Activated T-cell treated with anti-CD3 and anti-CD28 coated beads for 4 hours (primary cell): ENCODE measurements around the gene NEO1.
A peak's percentile ranks its signal among the peaks of the same experiment; 100 is the strongest.

Experiments
- DNase-seq: peaks from one replicate; pipeline ENCODE4 v3.0.0-alpha.2; 2020

Gene NEO1

GRCh38 chr15:73051807-73052652, at the start of gene NEO1:
Gene NEO1 (plus strand): TSS chr15:73052463. CDS start chr15:73052676, 213 bp downstream.
- peak; percentile 59 for DNase-seq

GRCh38 chr15:73004462-73004861, 47.8 kb upstream of the NEO1 start:
- no peak for DNase-seq

GRCh38 chr15:73005032-73005431, 47.2 kb upstream of the NEO1 start:
- no peak for DNase-seq

GRCh38 chr15:73005446-73005845, 46.8 kb upstream of the NEO1 start:
- DNase-seq, result no peak

GRCh38 chr15:73006523-73006922, 45.7 kb upstream of the NEO1 start:
- no peak for DNase-seq

GRCh38 chr15:73009066-73010056, 42.9 kb upstream of the NEO1 start:
- DNase-seq, result no peak

- no peak for DNase-seq
Observed at GRCh38 chr15:73010154-73011152, 41.8 kb upstream of the NEO1 start.

- no peak for DNase-seq
Observed at GRCh38 chr15:73014904-73015303, 37.4 kb upstream of the NEO1 start.

- DNase-seq, result no peak
Observed at GRCh38 chr15:73015493-73015892, 36.8 kb upstream of the NEO1 start.

- DNase-seq, result no peak
Observed at GRCh38 chr15:73017987-73018386, 34.3 kb upstream of the NEO1 start.

GRCh38 chr15:73019154-73019553, 33.1 kb upstream of the NEO1 start:
- DNase-seq, result no peak

- no peak for DNase-seq
Observed at GRCh38 chr15:73019601-73020146, 32.6 kb upstream of the NEO1 start.

GRCh38 chr15:73021139-73021621, 31.1 kb upstream of the NEO1 start:
- DNase-seq, result no peak

- no peak for DNase-seq
Observed at GRCh38 chr15:73022161-73022560, 30.1 kb upstream of the NEO1 start.

GRCh38 chr15:73023071-73023470, 29.2 kb upstream of the NEO1 start:
- no peak for DNase-seq

GRCh38 chr15:73024168-73024567, 28.1 kb upstream of the NEO1 start:
- DNase-seq, result no peak

GRCh38 chr15:73026511-73027054, 25.7 kb upstream of the NEO1 start:
- no peak for DNase-seq

- DNase-seq, result no peak
Observed at GRCh38 chr15:73028031-73028430, 24.2 kb upstream of the NEO1 start.

- no peak for DNase-seq
Observed at GRCh38 chr15:73028831-73029451, 23.3 kb upstream of the NEO1 start.

GRCh38 chr15:73030122-73030679, 22.1 kb upstream of the NEO1 start:
- DNase-seq, result no peak

GRCh38 chr15:73031648-73032047, 20.6 kb upstream of the NEO1 start:
- DNase-seq, result no peak
